WTC11 (cell line): Measurements from ENCODE around the gene AIDA. TPM values are rescaled to one million over a fixed set of nuclear protein-coding genes. Genes with fewer than 3 reads are reported as not detected.

Experiments used
- ATAC-seq: fragments of 200-7000 bp; cut with Tn5 transposase; 2 replicates; pipeline ENCODE4 v1.10.0; 2021; ENCODE audit warnings: mild to moderate bottlenecking, moderate library complexity
- CTCF ChIA-PET: fragments of 300-600 bp; sonication (Branson Sonifier 250); formaldehyde crosslinking; loops from one replicate; lab custom pipeline; 2021; ENCODE audit warnings: antibody characterized with exemption; lab: Charles Lee
- POLR2A ChIA-PET: fragments of 350-600 bp; sonication (Branson Sonifier 250); formaldehyde crosslinking; loops from one replicate; lab custom pipeline; 2021; ENCODE audit warnings: antibody characterized with exemption; lab: Charles Lee
- DNase-seq: peaks from one replicate; pipeline ENCODE4 v3.0.0; 2021; ENCODE audit warnings: low spot score
- H3K27ac Mint-ChIP-seq: 2 replicates; pipeline ENCODE4 v1.8.0; 2021; ENCODE audit warnings: mixed read lengths
- H3K27me3 Mint-ChIP-seq: 2 replicates; pipeline ENCODE4 v1.8.0; 2021; ENCODE audit warnings: low read depth, mild to moderate bottlenecking, moderate library complexity, mixed read lengths
- H3K36me3 Mint-ChIP-seq: 2 replicates; pipeline ENCODE4 v1.8.0; 2021; ENCODE audit warnings: mixed read lengths
- H3K4me1 Mint-ChIP-seq: 2 replicates; pipeline ENCODE4 v1.8.0; 2022; ENCODE audit warnings: mixed read lengths
- H3K4me3 Mint-ChIP-seq: 2 replicates; pipeline ENCODE4 v1.8.0; 2021; ENCODE audit warnings: mild to moderate bottlenecking, moderate library complexity, mixed read lengths
- H3K9me3 Mint-ChIP-seq: 2 replicates; pipeline ENCODE4 v1.8.0; 2021; ENCODE audit warnings: mixed read lengths
- AFF4 ChIP-seq: sonication (generic); formaldehyde crosslinking; IDR thresholded peaks from 2 replicates; pipeline ENCODE4 v1.8.1; 2023; ENCODE audit warnings: mild to moderate bottlenecking, missing genetic modification reagents, borderline replicate concordance
- CDX4 ChIP-seq: fragments of 250-450 bp; sonication (Bioruptor Pico); IDR thresholded peaks from 2 replicates; pipeline ENCODE4 v1.9.0; 2021; ENCODE audit warnings: moderate library complexity, mild to moderate bottlenecking, inconsistent platforms, borderline replicate concordance
- E2F1 ChIP-seq: sonication (generic); formaldehyde crosslinking; IDR thresholded peaks from 2 replicates; pipeline ENCODE4 v1.8.0; 2022; ENCODE audit warnings: mild to moderate bottlenecking, missing genetic modification reagents
- FOXP1 ChIP-seq: sonication (generic); formaldehyde crosslinking; IDR thresholded peaks from 2 replicates; pipeline ENCODE4 v1.8.0; 2022; ENCODE audit warnings: missing genetic modification reagents, mild to moderate bottlenecking, moderate library complexity, borderline replicate concordance
- HMGXB4 ChIP-seq: sonication (generic); formaldehyde crosslinking; IDR thresholded peaks from 2 replicates; pipeline ENCODE4 v1.8.1; 2023; ENCODE audit warnings: mild to moderate bottlenecking, moderate library complexity, missing genetic modification reagents
- IRF1 ChIP-seq: sonication (generic); formaldehyde crosslinking; IDR thresholded peaks from 2 replicates; pipeline ENCODE4 v1.8.0; 2023; ENCODE audit warnings: missing genetic modification reagents
- MLX ChIP-seq: sonication (generic); formaldehyde crosslinking; IDR thresholded peaks from 2 replicates; pipeline ENCODE4 v1.8.1; 2023; ENCODE audit warnings: mild to moderate bottlenecking, missing genetic modification reagents, moderate library complexity
- NFYB ChIP-seq: sonication (generic); formaldehyde crosslinking; conservative IDR thresholded peaks from 2 replicates; pipeline ENCODE4 v1.8.0; 2022; ENCODE audit warnings: low read depth, missing genetic modification reagents
- PRDM15 ChIP-seq: sonication (generic); formaldehyde crosslinking; IDR thresholded peaks from 2 replicates; pipeline ENCODE4 v1.8.0; 2022; ENCODE audit warnings: missing genetic modification reagents
- TEAD1 ChIP-seq: sonication (generic); formaldehyde crosslinking; IDR thresholded peaks from 2 replicates; pipeline ENCODE4 v1.8.0; 2022; ENCODE audit warnings: mild to moderate bottlenecking, missing genetic modification reagents
- ZNF263 ChIP-seq: sonication (generic); formaldehyde crosslinking; IDR thresholded peaks from 2 replicates; pipeline ENCODE4 v1.8.1; 2022; ENCODE audit warnings: low read depth, mild to moderate bottlenecking, moderate library complexity, missing genetic modification reagents
- total RNA-seq: library from RNA; stranded (reverse); gene quantifications from 3 replicates; pipeline ENCODE4 v1.2.3, GENCODE V29; 2021

The AIDA gene
- total RNA-seq, 1 experiment from 2014 or later: 81.2 TPM

GRCh38 chr1:222759451-222760035 lies 47.3 kb upstream of the AIDA start:
- DNase-seq (no peak), ATAC-seq (no peak)
- POLR2A ChIA-PET: no interaction called here
- H3K4me3 Mint-ChIP-seq: no peak overlapping the region
- CTCF ChIA-PET: no interaction called here
- no peaks in the 10 kb centered on the region for H3K36me3 Mint-ChIP-seq
- peaks cover 2% of the 10 kb centered on the region for H3K27me3 Mint-ChIP-seq
- TF ChIP-seq CDX4: no peak
- no peak for TF ChIP-seq FOXP1
- no peak for TF ChIP-seq MLX
- no peak for TF ChIP-seq PRDM15 (CRISPR knock-in tag)
- no peak for TF ChIP-seq HMGXB4 (CRISPR knock-in tag)
- TF ChIP-seq ZNF263 (CRISPR knock-in tag): no peak
- TF ChIP-seq TEAD1: no peak
- no peak for TF ChIP-seq NFYB (CRISPR knock-in tag)
- no peak for TF ChIP-seq AFF4
- no peak for TF ChIP-seq IRF1 (CRISPR knock-in tag)
- TF ChIP-seq E2F1 (CRISPR knock-in tag): no peak
- H3K9me3 Mint-ChIP-seq: peaks cover 5% of the 10 kb centered on the region
- H3K27ac Mint-ChIP-seq: no peak overlapping the region
- H3K4me1 Mint-ChIP-seq: no peaks in the 10 kb centered on the region
